B cell (primary cell): Measurements from ENCODE around the gene APOL2. TPM values are rescaled to one million over a fixed set of nuclear protein-coding genes. Genes with fewer than 3 reads are reported as not detected.
A peak's percentile ranks its signal among the peaks of the same experiment; 100 is the strongest.

Source experiments
- ATAC-seq: fragments of 200-7000 bp; cut with Tn5 transposase; one replicate; pipeline ENCODE4 v1.10.0; 2021; ENCODE audit warnings: low read depth, mild to moderate bottlenecking, moderate number of reproducible peaks, moderate library complexity
- CTCF ChIA-PET: fragments of 350-600 bp; sonication (Branson Sonifier 250); formaldehyde crosslinking; loops from one replicate; lab custom pipeline; 2021; ENCODE audit warnings: antibody characterized with exemption, inconsistent platforms; lab: Charles Lee
- POLR2A ChIA-PET: fragments of 350-600 bp; sonication (Branson Sonifier 250); formaldehyde crosslinking; loops from one replicate; lab custom pipeline; 2021; ENCODE audit warnings: antibody characterized with exemption; lab: Charles Lee
- DNase-seq: peaks from one replicate; pipeline ENCODE4 v3.0.0; 2013
- H2AFZ ChIP-seq: 2 replicates; pipeline ENCODE4 v1.6.1; 2012; ENCODE audit warnings: mild to moderate bottlenecking, low read depth, low read length; ENCODE audit not compliant: insufficient read depth, poor library complexity, severe bottlenecking
- H3K27ac ChIP-seq, 2 donors: 1 replicate in 1 of 2; 2 replicates in 1 of 2; pipeline ENCODE4 v1.5.1; 2012 to 2013; ENCODE audit warnings: low read length in 2 of 2, mild to moderate bottlenecking in 2 of 2, moderate library complexity in 1 of 2
- H3K27me3 ChIP-seq, 4 experiments: fragments of 200-600 bp in 1 of 4; sonication (generic) in 1 of 4; replicated peaks in 1 of 4; 1 replicate in 2 of 4; 2 replicates in 2 of 4; pipeline versions ENCODE4 v1.6.1 to v1.7.0; 2013 to 2016; ENCODE audit warnings: low read length in 3 of 4, mild to moderate bottlenecking in 2 of 4, mixed read lengths in 1 of 4, moderate library complexity in 1 of 4; ENCODE audit not compliant: insufficient read depth in 4 of 4, control insufficient read depth in 3 of 4; ENCODE audit errors: control extremely low read depth in 1 of 4
- H3K36me3 ChIP-seq, 2 experiments: replicated peaks in 1 of 2; 1 replicate in 1 of 2; 2 replicates in 1 of 2; pipeline versions ENCODE4 v1.6.1 to v1.7.1; 2013; ENCODE audit warnings: low read length in 1 of 2; ENCODE audit not compliant: insufficient read depth in 2 of 2, control insufficient read depth in 1 of 2; ENCODE audit errors: control extremely low read depth in 1 of 2, extremely low read depth in 1 of 2
- H3K4me1 ChIP-seq, 2 donors: fragments of 200-600 bp in 1 of 2; sonication (generic) in 1 of 2; 1 replicate in 1 of 2; 2 replicates in 1 of 2; pipeline versions ENCODE4 v1.5.1 to v1.6.1; 2013 to 2017; ENCODE audit warnings: low read length in 2 of 2; ENCODE audit not compliant: control insufficient read depth in 2 of 2, insufficient read depth in 2 of 2
- H3K4me2 ChIP-seq: replicated peaks from 2 replicates; pipeline ENCODE3; 2012; ENCODE audit warnings: mild to moderate bottlenecking, low read depth, low read length; ENCODE audit not compliant: poor library complexity, severe bottlenecking
- H3K4me3 ChIP-seq, 5 experiments: fragments of 200-600 bp in 1 of 5; sonication (generic) in 1 of 5; 1 replicate in 3 of 5; 2 replicates in 2 of 5; pipeline versions ENCODE4 v1.5.1 to v1.7.0; 2011 to 2016; ENCODE audit warnings: low read length in 4 of 5, mild to moderate bottlenecking in 4 of 5, low read depth in 2 of 5, control low read depth in 1 of 5, moderate library complexity in 1 of 5; ENCODE audit not compliant: insufficient read depth in 1 of 5; ENCODE audit errors: control extremely low read depth in 1 of 5, extremely low read depth in 1 of 5
- H3K79me2 ChIP-seq: fragments of 200-600 bp; sonication (generic); one replicate; pipeline ENCODE4 v1.6.0; 2016; ENCODE audit warnings: low read length; ENCODE audit not compliant: control insufficient read depth, insufficient read depth
- H3K9ac ChIP-seq: fragments of 200-600 bp; sonication (generic); 2 replicates; pipeline ENCODE4 v1.6.1; 2017; ENCODE audit warnings: mild to moderate bottlenecking, low read length, moderate library complexity
- H3K9me3 ChIP-seq, 3 donors: one replicate each; pipeline versions ENCODE4 v1.6.1 to v1.7.1; 2013; ENCODE audit warnings: low read length in 2 of 3; ENCODE audit not compliant: control insufficient read depth in 2 of 3, insufficient read depth in 1 of 3; ENCODE audit errors: control extremely low read depth in 1 of 3
- H4K20me1 ChIP-seq: 2 replicates; pipeline ENCODE4 v1.6.0; 2012; ENCODE audit warnings: mild to moderate bottlenecking, low read length; ENCODE audit not compliant: insufficient read depth, control insufficient read depth, poor library complexity, severe bottlenecking
- H3K27ac Mint-ChIP-seq: one replicate; pipeline ENCODE4 v1.8.0; 2021; ENCODE audit warnings: mixed read lengths
- H3K27me3 Mint-ChIP-seq: one replicate; pipeline ENCODE4 v1.8.0; 2021; ENCODE audit warnings: mixed read lengths
- H3K4me1 Mint-ChIP-seq: one replicate; pipeline ENCODE4 v1.8.0; 2021; ENCODE audit warnings: mixed read lengths
- H3K4me3 Mint-ChIP-seq: one replicate; pipeline ENCODE4 v1.8.0; 2021; ENCODE audit warnings: mixed read lengths
- H3K9me3 Mint-ChIP-seq: one replicate; pipeline ENCODE4 v1.8.0; 2022; ENCODE audit warnings: mixed read lengths; ENCODE audit not compliant: insufficient read depth
- CTCF ChIP-seq: fragments of 200-600 bp; IDR thresholded peaks from one replicate; pipeline ENCODE4 v1.8.0; 2022; ENCODE audit warnings: antibody characterized with exemption, mild to moderate bottlenecking
- EZH2 ChIP-seq: IDR thresholded peaks from 2 replicates; pipeline ENCODE4 v1.6.1; 2012; ENCODE audit warnings: borderline replicate concordance, low read depth, mild to moderate bottlenecking, moderate library complexity, low read length; ENCODE audit not compliant: insufficient read depth, poor library complexity, severe bottlenecking
- WGBS: methylation state at CpG from one replicate; pipeline ENCODE4 v1.1.5; 2013; ENCODE audit warnings: missing lambda C conversion rate; ENCODE audit not compliant: insufficient coverage; 5-methylcytosine and 5-hydroxymethylcytosine counted together
- intact Hi-C: fragments of 100-400 bp; cut with micrococcal nuclease; formaldehyde crosslinking; loops from one replicate; pipeline ENCODE4 v1.10.0; 2022
- polyA minus RNA-seq: library from RNA; depleted of rRNA, polyadenylated mRNA; stranded (reverse); fragments of >200 nt; gene quantifications from 2 replicates; pipeline ENCODE4 v1.2.3, GENCODE V29; 2012
- polyA plus RNA-seq: library from polyadenylated mRNA; depleted of rRNA; stranded (reverse); fragments of >200 nt; gene quantifications from 2 replicates; pipeline ENCODE4 v1.2.3, GENCODE V29; 2012
- total RNA-seq, 2 donors: library from RNA; stranded (reverse); fragments of 120-200 nt in 1 of 2; gene quantifications; 1 replicate in 1 of 2; 2 replicates in 1 of 2; pipeline versions ENCODE4 v1.2.3 to v1.2.4, GENCODE V29; 2013 to 2022

APOL2 gene
- total RNA-seq (56.8 and 60.6 TPM in 2 replicates), polyA plus RNA-seq (20.6 and 29.4 TPM in 2 replicates), polyA minus RNA-seq (28.0 and 36.9 TPM in 2 replicates)
- total RNA-seq (2013) = 25.4 TPM

GRCh38 chr22:36239401-36240171 is at the start of gene APOL2:
APOL2 (minus strand) TSS chr22:36239527; CDS start chr22:36233162, 6,365 bp downstream.
- peaks cover 43% of the 10 kb centered on the region for H3K4me1 Mint-ChIP-seq
- TF ChIP-seq CTCF (peak; percentile 71), EZH2 (no peak)
- H4K20me1 ChIP-seq = no peaks in the 10 kb centered on the region
- peak within 1 kb of the TSS; percentile 93 for H3K4me3 Mint-ChIP-seq
- H2AFZ ChIP-seq = peak within 1 kb of the TSS; percentile 84
- no peaks in the 10 kb centered on the region for H3K27me3 Mint-ChIP-seq
- intact Hi-C loops = loop anchor here (1.0 to 5.0 kb wide), 4 partner anchors 14 to 243 kb away; partner anchors contain the start of genes APOL1 and APOL3
- peak; percentile 86 for DNase-seq
- H3K4me2 ChIP-seq = peak within 1 kb of the TSS; percentile 84
- peaks cover 21 to 28% of the 10 kb centered on the region in 2 donors for H3K4me1 ChIP-seq
- peaks cover 30% of the 10 kb centered on the region for H3K79me2 ChIP-seq
- peaks cover 0 to 3% (median 0%) of the 10 kb centered on the region in 3 donors for H3K9me3 ChIP-seq
- H3K27me3 ChIP-seq = no peaks in the 10 kb centered on the region
- H3K9ac ChIP-seq = peak within 1 kb of the TSS; percentile 85
- 6% methylated on average over 10 of the region's 13 CpGs for WGBS
- peak within 1 kb of the TSS; percentile 97 for H3K27ac Mint-ChIP-seq
- CTCF ChIA-PET = interaction anchor here (0.6 to 3.1 kb wide), 20 partner anchors 9 to 247 kb away, joined by 3 to 22 read pairs (median 4); partner anchors contain the start of gene APOL1
- peak; percentile 99 for ATAC-seq
- POLR2A ChIA-PET = interaction anchor here (3.1 kb wide), 1 partner anchor 13 kb away, joined by 9 read pairs; the partner anchor contains the start of gene APOL1
- peak within 1 kb of the TSS; percentile 61 to 77 for H3K27ac ChIP-seq
- H3K36me3 ChIP-seq = peaks cover 0 to 13% of the 10 kb centered on the region in 2 experiments
- no peaks in the 10 kb centered on the region for H3K9me3 Mint-ChIP-seq
- peak within 1 kb of the TSS; percentile 59 to 94 (median 81) for H3K4me3 ChIP-seq
